ENCODE data around the gene OR6M1.

DNA sequence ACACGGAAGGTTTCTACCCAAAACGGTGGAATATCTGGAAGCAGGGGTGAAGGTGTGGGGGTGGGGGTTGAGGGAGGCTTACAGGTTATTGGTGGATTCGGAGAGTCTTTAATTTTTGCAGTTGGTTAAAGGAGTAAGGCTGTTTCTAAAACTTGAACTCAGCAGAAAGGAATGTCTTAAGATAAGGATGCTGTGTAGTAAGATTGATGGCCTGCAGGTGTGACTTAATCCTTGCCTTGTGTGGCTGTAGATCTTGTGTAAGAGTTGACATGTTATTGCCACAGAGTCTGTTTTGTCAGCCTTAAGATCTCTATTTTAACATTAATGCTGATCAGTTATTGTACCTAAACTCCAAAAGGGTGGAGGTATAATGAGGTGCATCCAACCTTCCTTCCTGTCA is 16.4 kb upstream of the OR6M1 start:
- no peak for TF ChIP-seq CTCF (IDR thresholded peaks at IDR 0.05)
- TF ChIP-seq POLR2A (IDR thresholded peaks at IDR 0.05): no peak
- TF ChIP-seq EP300 (IDR thresholded peaks at IDR 0.05): no peak

Measured in tibial nerve (tissue), 4 donors.